GM12878 (cell line): Measurements from ENCODE around the gene OTUB2.

Source experiments
- CTCF ChIP-seq, 3 experiments: IDR thresholded peaks in 2 of 3; conservative IDR thresholded peaks in 1 of 3; 2 replicates each; pipeline ENCODE4 v1.5.1; 2011; ENCODE audit warnings: low read depth in 3 of 3, low read length in 3 of 3, mild to moderate bottlenecking in 3 of 3, control low read depth in 2 of 3, moderate library complexity in 2 of 3, inconsistent platforms in 1 of 3, mixed read lengths in 1 of 3; ENCODE audit not compliant: control insufficient read depth in 2 of 3, insufficient read depth in 1 of 3; ENCODE audit errors: extremely low read depth in 1 of 3
- GABPA ChIP-seq: IDR thresholded peaks from 2 replicates; pipeline ENCODE4 v1.6.1; 2014; ENCODE audit warnings: antibody characterized with exemption, low read depth, mild to moderate bottlenecking, inconsistent platforms
- POLR2AphosphoS5 ChIP-seq: IDR thresholded peaks from 2 replicates; pipeline ENCODE4 v1.6.1; 2011; ENCODE audit warnings: mild to moderate bottlenecking, low read length, inconsistent platforms
- SREBF2 ChIP-seq: IDR thresholded peaks from 2 replicates; pipeline ENCODE4 v1.6.1; 2012; ENCODE audit warnings: mild to moderate bottlenecking, low read length
- TAF1 ChIP-seq: IDR thresholded peaks from 2 replicates; pipeline ENCODE4 v1.6.1; 2011; ENCODE audit warnings: mild to moderate bottlenecking, low read depth, low read length, borderline replicate concordance
- TCF7 ChIP-seq: IDR thresholded peaks from 2 replicates; pipeline ENCODE4 v1.6.1; 2014; ENCODE audit warnings: antibody characterized with exemption, borderline replicate concordance

GRCh38 chr14:94019329-94019728 is 6.8 kb upstream of the OTUB2 start:
- TF ChIP-seq CTCF (IDR thresholded peaks at IDR 0.05 in 2 of 3, conservative IDR thresholded peaks at IDR 0.05 in 1 of 3; ENCODE audit: control insufficient read depth in 2 of 3, extremely low read depth in 1 of 3, insufficient read depth in 1 of 3, low read depth in 3 of 3, low read length in 3 of 3) = no peak
- no peak for TF ChIP-seq GABPA
- TF ChIP-seq TCF7 = no peak
- TF ChIP-seq SREBF2 = no peak
- no peak for TF ChIP-seq TAF1
- TF ChIP-seq POLR2AphosphoS5 = no peak
